NCI-H1930 (cell line): ENCODE data around the gene TBC1D22A.
"Not testable (repeated sequence)": the region's sequence is repeated elsewhere in the genome, so short reads cannot be mapped to it uniquely, and the experiment has no call there.

ENCODE experiments used
- DNase-seq, 2 experiments: peaks; one replicate each; lab custom pipeline; 2025; lab: John Stamatoyannopoulos, UW

TBC1D22A gene

DNA sequence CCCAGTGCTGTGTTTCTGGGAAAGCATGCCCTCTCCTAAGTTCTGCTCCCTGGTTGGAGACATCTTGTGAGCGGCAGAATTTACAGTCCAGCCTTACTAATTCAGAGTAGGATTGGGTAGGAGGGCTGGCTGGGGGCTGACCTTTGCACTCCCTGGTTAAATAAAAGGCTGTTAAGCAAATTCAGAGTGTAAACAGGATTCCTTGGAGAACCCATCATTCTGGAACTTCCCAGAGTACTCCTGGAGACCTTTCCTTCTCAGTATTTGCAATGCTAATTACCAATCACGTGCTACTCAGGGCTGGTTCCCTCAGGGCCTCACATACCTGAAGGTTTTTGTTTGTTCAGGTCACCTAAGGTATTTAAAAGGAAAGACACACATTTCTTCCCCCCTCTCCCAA lies 340.2 kb downstream of the TBC1D22A start:
- no peak for DNase-seq

DNA sequence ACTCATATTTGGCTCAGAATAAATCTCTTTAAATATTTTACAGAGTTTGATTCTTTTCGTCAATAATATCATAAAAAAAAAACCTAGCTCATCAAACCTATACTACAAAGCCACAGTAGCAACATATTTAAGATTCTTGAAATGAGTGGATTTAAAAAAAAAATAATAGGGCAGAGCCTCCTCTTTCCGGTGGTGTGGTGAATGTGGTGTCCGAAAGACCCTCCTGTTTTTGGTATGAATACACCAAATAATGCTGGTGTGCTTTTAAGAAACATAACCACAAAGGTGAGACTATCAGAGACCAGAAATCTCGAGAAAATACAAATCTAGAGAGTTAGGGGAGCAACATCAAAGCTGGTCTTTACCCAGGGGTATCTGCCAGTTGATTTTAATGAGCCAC lies 342.6 kb downstream of the TBC1D22A start:
- no peak for DNase-seq

DNA sequence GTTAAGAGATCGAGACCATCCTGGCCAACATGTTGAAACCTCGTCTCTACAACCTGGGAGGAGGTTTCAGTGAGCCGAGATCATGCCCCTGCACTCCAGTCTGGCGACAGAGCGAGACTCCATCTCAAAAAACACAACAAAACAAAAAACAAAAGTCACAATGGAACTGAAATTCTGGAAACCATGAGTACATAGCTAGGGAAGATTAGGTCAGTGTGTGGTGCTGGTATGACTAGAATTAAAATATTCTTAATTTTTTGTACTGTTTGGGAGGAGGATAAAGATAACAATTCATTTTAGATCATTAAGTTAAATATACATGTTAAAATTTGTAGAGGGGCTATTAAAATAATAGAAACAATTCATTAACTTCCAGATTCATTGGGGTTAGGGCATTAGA lies 344.4 kb downstream of the TBC1D22A start:
- DNase-seq: no peak

DNA sequence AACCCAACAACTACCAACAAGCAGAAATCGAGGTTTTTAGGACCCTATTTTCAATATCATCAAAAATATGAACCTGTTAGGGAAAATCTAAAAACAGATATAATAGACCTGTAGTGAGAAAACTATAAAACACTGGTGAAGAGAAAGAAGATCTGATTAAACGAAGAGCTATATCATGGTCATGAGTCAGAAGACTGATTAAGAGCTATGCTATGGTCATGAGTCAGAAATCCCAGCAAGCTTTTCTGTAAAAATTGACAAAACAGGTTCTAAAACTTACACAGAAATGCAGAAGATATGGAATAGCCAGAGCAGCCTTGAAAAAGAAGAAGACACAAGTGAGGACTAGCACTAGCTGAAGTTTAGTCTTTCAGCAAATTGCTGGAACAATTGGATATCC lies 345.0 kb downstream of the TBC1D22A start:
- no peak for DNase-seq

DNA sequence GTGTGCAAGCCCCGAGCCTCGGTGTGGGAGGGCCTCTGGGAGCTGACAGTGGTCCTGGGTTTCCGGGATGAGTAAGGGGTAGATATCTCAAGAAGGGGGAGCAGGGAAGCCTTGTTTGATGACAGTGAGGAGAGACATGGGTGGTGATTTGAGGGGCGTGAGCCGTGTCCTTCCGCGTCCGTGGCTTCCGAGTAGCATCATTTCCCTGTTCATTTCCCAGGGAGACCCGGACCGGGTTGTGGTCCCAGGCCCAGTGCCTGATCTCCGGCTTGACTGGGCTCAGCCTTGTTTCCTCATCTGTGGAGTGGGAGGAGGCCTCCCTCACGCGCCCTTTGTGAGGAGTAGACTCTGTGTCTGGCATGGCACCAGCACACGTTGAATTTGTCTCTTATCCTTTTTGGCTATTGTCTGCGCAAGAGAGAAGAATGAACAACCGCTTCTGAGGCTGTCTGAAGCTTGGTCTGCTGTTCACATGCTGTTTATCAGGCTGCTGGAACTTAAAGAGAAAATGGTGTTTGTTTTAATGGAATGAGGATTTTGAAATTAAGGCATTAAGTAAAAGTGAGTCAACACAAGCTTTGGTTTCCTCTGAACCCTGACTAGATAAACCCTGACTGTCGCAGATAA lies 348.5 kb downstream of the TBC1D22A start:
- DNase-seq: no peak

DNA sequence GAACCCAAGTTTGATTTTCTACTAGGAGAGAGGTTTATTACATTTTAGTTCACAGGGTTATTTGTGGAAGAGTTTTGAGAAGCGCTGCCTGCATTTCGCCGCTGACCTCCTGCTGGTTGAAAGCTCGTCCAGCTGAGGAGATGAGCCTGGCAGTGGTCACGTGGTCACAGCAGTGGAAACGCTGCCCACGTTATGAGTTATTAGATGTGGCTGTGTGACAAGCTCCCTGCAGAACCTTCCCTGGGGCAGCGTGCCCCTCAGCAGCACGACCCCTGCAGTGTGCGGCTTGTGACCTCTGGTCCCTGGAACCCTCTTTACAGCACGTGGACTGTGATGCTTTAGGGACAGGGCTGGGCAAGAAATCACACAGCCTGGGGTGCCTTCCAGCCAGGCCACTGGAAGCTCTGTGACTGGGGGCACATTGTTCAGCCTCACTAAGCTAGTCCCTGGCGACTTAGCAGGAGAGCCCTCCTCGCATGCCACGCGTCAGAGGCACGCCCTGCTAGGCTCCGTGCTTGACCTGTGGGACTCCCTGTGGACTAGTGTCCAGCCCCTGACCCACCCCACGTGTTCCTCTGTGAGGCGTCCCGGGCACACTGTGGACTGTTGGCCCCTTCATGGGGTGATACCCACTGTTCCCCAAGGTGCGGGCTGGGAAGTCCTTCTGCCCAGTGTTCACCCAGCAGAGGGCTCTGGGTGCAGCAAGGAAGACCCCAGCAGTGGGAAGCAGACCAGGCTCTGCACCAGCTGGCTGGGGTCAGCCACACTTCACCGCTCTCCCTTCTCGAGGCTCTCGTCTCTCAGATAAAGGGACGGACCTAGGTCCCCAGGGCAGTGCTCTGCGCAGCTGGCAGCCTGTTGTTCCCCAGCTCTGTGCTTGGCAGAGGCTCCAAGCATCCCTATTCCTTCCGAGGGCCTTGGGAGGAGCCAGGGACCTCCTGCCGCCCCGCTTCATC lies 349.5 kb downstream of the TBC1D22A start:
- no peak for DNase-seq

DNA sequence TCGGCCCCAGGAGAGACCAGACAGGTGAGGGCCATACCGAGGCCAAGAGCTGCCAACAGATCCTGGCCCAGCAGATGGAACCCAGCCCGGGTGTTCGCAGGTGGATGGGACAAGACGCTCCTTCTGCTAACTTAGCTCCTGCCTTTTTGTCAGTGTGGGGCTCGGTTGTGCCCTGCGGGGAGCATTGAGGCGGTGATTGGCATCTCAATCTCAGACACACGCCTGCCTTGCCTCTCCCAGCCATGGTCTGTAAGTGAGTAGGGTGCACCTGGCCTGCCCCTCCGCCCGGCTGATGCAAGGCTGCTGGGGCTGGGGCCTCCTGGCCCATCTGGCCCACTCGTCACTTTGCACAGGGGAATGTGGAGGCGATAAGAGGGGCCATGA lies 350.1 kb downstream of the TBC1D22A start:
- DNase-seq: no peak

DNA sequence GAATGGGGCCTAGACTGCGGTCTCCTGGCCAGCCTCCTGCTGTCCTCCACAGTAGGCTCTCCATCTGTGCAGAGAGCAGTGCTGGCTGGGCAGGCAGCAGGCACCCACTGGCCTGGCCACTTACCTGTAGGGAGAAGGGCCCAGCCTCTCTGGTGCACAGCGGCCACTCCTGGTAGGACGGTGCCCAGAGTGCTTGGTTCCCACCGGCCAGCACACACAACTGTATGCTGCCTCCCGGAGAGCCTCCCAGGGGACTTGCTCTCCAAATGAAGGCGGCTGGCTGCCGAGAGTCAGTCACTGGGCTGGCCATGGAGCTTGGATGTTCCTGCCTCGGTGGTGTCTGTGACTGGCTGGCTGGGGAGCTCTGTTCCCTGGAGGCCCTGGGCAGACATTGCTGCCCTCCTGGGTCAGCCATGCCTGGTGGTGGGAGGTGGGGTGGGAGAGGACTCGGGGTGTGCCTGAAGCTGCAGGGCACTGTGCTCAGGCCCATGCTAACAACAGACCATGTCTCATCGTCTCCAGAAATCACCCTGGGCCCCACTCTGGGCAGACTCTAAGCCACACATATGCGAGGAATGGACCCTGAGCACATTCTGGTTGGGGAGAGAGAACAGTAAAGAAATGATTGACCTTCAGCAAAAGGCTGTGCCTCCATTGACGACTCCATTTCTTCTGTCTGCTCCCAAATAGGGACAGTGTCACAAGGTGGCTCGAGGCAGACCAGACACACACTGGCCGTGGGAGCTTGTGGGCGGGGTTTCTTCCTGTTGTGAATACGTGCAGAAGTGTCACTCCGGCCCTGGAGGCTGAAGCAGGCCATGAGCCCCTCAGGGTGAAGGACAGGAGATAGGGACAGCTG lies 350.8 kb downstream of the TBC1D22A start:
- no peak for DNase-seq

DNA sequence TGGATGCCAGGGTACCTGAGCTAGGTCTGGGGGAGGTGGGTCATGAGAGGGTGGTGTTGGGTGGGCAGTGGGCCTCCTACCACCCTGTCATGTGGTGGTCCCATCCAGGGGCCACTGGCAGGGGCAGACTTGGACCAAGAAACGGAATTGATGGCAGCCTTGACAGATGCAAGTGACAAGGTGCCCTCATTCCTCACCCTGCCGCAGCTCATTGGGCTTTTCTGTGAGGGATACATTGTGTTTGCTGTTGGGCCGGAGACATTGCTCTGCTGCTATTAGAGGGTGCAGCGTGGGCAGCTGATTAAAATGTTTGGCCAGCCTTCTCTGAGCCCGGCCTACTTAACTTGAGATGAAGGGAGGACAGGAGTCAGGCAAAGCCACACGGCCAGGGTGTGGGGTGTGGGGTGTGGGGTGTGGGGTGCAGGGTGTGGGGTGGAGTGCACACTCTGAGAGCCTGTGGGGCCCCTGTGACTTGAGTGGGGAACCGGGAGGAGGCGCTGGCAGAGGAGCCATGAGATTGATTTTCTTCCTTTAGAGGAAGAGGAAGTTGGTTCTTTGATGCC lies 351.5 kb downstream of the TBC1D22A start:
- DNase-seq: no peak

DNA sequence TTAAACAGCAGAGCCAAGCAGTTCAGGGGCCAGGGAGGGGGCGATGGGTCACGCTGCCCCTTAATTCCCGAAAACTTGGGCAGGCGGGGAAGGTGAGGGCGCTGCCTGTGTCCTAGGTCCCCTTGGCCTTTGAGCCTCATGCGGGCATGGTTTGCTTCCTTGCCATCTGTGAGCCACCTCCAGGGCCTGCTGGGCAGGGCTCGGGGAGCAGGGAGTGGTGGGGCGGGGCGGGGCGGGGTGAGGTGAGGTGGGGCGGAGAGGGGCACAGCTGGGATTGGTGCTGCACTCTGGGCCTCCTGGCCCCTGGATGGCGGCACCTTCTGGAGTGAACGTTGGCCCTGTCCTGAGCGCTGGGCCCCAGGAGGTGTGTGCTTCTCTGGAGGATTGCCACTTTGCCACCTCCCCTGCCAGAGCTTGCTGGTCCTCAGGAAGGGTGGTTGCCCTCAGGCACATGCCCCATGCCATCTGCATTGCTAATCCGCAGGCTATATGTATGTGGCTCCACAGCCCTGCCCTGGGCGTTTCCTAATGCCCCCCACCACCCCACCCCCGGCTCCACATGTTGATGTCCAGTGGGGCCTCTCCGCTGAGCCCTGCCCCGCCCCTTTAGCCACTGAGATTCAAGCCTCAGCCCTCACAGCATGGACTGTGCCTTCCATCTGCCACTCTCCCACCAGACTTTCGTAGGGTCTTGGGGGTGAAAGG lies 352.5 kb downstream of the TBC1D22A start:
- DNase-seq: no peak

DNA sequence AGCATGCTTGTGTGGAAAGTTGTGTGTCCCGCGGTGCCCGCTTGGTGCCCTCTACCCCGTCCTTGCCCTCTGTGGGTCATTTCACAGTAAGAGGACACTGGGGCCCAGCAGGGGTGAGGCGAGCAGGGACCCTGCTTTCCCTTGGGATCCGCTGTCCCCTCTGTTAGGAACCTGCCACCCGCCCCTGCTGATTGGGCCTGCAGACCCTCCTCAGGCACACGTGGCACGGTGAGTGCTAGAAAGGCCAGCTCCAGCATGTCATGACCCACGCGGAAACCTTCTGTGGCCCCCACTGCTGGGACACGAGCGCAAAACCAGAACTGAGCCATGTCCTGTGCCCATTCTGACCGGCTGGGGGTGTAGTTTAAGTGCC lies 353.1 kb downstream of the TBC1D22A start:
- DNase-seq: no peak

DNA sequence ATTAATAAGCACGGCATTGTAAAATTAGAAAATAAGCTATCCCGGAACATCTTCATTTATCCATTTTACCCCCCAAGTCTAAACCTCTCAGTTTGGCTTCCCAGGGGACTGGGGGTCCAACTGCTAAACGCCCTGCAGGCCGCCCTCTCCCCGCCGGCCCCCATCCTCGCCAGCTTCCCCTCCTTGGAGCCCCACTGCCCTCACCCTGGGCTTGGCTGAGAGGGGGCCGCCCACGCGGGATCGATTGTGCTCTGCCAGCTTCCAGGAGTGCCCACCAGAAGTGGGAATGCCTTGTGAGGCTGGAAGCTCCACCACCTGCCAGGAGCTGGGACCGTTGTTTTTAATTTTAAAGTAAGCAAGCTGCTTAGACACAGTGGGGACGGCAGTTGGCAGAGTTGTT lies 353.5 kb downstream of the TBC1D22A start:
- DNase-seq: no peak

DNA sequence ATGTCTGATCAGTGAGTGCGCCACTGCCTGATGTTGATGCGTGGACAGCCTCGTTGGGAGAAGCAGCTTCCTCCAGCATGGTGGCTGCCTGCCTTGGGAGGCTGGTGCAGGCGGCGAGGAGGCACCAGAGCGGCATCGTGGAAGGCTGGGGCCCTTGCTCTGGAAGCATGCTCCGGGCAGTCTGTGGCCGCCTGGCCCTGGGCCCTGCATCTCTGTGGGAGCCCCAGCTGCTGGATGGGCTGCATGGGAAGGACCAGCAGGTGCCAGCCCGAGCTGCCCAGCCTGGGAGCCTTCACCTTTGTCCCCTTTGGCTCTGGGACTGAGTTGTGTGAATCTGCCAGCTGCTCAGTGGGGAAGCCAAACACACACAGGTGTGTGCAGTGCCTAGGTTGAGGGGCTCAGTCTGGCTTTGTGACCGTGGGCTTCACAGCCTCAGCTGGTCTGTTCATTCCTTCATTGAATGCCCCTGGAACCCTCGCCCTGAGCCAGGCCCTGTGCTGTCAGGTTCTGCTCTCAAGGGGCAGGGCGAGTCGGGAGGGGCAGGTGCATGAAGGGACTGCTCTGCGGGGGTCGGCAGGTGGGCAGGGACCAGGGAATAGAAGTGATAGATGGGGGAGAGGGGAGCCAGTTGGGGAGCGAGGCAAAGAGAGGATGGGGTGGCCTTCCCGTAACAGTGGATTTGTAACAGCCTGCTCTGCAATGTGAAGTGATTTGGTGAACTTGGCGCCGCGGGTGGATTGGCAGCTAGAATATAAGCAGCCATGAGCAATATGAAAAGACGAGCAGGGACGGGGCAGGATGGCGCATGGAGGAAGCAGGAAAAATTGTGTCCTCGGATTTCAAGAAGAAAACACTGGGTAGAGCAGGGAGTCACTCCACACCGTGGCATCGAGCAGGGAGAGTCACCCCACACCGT lies 354.2 kb downstream of the TBC1D22A start:
- DNase-seq: no peak

DNA sequence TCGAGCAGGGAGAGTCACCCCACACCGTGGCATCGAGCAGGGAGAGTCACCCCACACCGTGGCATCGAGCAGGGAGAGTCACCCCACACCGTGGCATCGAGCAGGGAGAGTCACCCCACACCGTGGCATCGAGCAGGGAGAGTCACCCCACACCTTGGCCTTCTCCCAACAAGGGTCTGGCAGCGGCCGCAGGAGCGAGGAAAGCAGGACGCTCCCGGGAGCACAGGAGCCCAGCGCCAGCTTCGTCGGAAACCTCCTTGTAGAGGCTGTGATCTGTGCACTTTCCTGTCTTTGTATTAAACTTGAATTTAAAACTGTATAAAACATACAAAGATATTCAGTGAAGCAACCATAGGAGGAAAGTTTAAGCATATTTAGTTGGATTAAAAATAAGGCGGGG lies 355.0 kb downstream of the TBC1D22A start:
- not testable (repeated sequence) for DNase-seq

DNA sequence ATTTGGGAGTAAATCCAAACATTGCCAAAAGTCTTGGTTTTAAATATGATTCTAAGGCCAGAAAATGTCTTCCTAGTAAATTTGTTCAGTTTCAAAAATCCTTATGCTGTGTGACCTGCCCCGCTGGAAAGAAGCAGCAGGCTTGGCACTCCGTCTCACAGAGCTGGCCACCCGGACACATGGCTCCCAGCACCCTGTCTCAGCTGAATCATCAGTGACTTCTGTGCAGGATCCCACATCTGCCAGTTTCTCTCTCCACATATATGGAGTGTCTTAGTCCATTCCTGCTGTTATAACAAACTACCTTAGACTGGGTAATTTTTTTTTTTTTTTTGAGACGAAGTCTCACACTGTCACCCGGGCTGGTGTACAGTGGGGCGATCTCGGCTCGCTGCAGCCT lies 356.7 kb downstream of the TBC1D22A start:
- no peak for DNase-seq

DNA sequence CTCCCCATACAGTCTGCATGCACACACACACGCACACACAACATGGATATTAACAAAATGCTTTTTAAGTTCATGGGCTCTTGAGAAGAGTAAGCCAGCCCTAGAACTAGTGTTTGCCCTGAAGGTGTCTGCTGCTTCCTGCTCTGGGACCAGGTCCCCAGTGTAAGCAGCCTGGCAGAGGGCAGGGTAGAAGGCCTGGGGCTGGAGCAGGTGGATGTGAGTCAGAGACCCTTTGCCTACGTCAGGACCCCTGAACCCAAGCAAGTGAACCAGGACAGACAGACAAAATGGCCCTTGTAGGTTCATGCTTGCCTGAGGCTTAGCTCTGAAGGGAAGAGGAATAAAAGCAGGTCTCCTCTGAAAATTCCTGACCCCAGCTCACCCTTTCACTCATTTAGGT lies 357.9 kb downstream of the TBC1D22A start:
- no peak for DNase-seq

DNA sequence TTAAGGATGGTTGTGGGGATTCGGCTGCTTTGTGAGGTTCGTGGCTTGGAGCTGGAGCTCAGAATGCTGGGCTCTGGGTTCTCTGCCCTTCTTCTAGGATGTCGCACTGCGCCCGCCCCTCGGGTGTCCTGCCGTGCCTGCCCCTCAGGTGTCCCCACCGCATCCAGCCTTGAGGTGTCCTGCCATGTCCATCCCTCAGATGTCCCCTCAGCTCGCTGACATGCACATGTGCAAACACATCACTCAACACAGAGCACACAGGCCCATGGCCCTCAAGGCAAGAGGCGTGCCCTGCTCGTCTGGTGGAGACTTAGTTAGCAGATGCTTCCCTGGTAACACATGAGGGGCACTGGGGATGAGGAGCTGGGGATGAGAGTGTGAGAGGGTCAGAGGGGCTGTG lies 359.3 kb downstream of the TBC1D22A start:
- no peak for DNase-seq

DNA sequence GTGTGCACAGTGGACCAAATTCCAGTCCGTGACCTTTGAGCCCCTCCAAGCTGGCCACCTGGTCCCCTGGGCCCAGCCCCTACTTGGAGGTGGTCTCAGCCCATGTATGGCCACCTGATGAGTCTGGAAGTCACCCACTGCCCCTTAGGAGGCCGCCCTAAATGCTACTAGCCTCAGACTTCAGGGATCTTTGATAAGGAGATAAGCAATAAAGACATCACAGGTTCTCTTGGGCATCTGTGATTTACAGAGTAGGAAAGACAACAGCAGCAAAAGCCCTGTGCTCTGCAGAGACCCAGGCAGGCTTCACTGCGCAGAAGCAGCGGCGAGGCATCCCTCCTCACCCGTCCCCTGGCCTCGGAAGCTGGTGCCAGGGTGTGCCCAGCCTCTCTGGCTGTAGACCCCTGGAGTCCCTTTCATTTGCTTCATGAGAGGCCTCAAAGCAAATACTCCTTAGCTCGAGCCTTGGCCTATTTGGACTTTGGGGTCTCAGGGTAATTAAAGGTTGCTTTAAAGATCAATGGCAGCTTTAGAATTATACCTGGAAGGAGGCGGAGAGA lies 360.1 kb downstream of the TBC1D22A start:
- no peak for DNase-seq

DNA sequence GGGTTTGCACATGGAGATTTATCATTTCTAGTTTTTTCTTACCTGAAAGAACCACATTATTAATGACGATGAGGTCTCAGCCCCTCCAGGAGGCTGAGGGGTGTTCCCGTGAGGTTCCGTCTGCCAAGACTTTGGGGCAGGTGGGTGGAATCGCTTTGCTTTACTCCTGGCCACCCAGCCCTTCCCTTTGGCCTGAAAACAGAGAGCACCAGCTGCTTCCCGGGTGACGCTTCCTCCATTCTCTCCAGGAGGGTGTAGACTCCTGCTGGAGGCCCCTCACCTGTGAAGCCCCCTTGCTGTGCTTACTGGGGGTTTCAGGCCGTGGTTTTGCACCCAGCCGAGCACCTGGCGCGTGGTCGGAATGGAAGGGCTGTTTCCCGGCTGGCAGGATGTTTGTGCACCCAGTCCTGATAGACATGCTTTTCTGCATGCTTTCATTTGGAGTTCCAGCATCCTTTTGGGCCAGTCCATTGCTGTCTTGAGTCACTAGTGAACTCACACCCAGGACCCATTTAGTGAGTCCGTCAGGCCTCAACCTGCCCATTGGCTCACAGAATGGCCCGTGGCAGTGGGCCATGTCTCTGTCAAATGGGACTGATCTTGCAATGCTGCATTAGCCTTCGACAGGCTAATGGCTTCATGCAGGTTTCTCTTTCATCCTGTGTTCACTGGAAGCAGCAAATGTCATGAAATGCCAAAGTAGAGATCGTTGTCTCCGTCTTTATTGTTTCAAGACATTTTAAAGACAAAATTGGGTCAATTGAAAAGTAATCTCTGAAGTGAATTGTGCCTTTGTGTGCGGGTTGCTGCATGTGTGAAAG lies 360.8 kb downstream of the TBC1D22A start:
- no peak for DNase-seq
